H1 (cell line): ENCODE results near the gene USH2A.

ENCODE experiments used
- CBX5 ChIP-seq: fragments of 300-800, 300-1000 bp; sonication (generic); IDR thresholded peaks from 2 replicates; pipeline ENCODE4 v1.7.1; 2016; ENCODE audit warnings: antibody characterized with exemption, low read length, low read depth
- CHD1 ChIP-seq: IDR thresholded peaks from 2 replicates; pipeline ENCODE4 v1.6.1; 2012; ENCODE audit warnings: low read depth, low read length, improper control_type of control experiment
- EGR1 ChIP-seq: IDR thresholded peaks from 2 replicates; pipeline ENCODE4 v1.6.1; 2011; ENCODE audit warnings: low read depth, low read length, borderline replicate concordance
- EP300 ChIP-seq, 2 experiments: IDR thresholded peaks; 1 replicate in 1 of 2; 2 replicates in 1 of 2; pipeline ENCODE4 v1.6.1; 2011 to 2012; ENCODE audit warnings: low read depth in 2 of 2, low read length in 2 of 2, mild to moderate bottlenecking in 2 of 2, borderline replicate concordance in 1 of 2, inconsistent platforms in 1 of 2, moderate library complexity in 1 of 2
- HDAC6 ChIP-seq: IDR thresholded peaks from one replicate; pipeline ENCODE4 v1.7.1; 2012; ENCODE audit warnings: low read depth, mild to moderate bottlenecking, inconsistent platforms, low read length, moderate library complexity
- MAFK ChIP-seq: IDR thresholded peaks from 2 replicates; pipeline ENCODE4 v1.6.1; 2012; ENCODE audit warnings: low read depth, mild to moderate bottlenecking, improper control_type of control experiment, low read length
- POLR2A ChIP-seq, 2 experiments: IDR thresholded peaks; 1 replicate in 1 of 2; 2 replicates in 1 of 2; pipeline ENCODE4 v1.6.1; 2011; ENCODE audit warnings: low read depth in 2 of 2, low read length in 2 of 2, mild to moderate bottlenecking in 2 of 2; ENCODE audit errors: control extremely low read depth in 1 of 2
- POLR2AphosphoS5 ChIP-seq: IDR thresholded peaks from 2 replicates; pipeline ENCODE4 v1.6.1; 2011; ENCODE audit warnings: low read depth, low read length
- TF ChIP-seq, protein P1 (sequence below), 3 experiments: IDR thresholded peaks; 1 replicate in 2 of 3; 2 replicates in 1 of 3; pipeline versions ENCODE4 v1.5.1 to v1.6.1; 2011; ENCODE audit warnings: low read length in 3 of 3, mild to moderate bottlenecking in 3 of 3, inconsistent platforms in 2 of 3, low read depth in 1 of 3, moderate library complexity in 1 of 3; ENCODE audit not compliant: insufficient read depth in 1 of 3; ENCODE audit errors: control extremely low read depth in 1 of 3

DNA sequence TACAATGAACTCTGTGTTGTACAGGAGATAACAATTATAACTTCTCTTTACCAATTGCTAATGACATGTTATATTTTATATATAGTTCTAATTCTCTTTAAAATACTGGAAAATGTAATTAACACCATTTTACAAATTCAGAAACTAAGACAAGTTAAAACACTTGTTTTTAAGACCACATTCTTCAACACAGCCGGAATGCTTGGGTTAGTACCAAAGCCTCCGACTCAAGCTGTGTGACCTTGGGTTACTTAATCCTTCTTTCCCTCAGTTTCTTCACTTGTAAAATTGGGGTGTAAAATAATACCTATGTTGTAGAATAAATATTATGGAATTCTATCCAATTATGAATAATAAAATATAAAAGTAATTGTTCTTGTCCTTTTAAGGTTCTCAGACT is 378.7 kb downstream of the USH2A start:
- TF ChIP-seq POLR2A (IDR thresholded peaks at IDR 0.05; ENCODE audit: control extremely low read depth in 1 of 2, low read depth in 2 of 2, low read length in 2 of 2) (no peak), HDAC6 (no peak), EGR1 (no peak), EP300 (IDR thresholded peaks at IDR 0.05; ENCODE audit: borderline replicate concordance in 1 of 2, low read depth in 2 of 2, low read length in 2 of 2) (no peak), MAFK (no peak), CHD1 (no peak), CBX5 (no peak), POLR2AphosphoS5 (no peak)
- TF ChIP-seq, protein P1, sequence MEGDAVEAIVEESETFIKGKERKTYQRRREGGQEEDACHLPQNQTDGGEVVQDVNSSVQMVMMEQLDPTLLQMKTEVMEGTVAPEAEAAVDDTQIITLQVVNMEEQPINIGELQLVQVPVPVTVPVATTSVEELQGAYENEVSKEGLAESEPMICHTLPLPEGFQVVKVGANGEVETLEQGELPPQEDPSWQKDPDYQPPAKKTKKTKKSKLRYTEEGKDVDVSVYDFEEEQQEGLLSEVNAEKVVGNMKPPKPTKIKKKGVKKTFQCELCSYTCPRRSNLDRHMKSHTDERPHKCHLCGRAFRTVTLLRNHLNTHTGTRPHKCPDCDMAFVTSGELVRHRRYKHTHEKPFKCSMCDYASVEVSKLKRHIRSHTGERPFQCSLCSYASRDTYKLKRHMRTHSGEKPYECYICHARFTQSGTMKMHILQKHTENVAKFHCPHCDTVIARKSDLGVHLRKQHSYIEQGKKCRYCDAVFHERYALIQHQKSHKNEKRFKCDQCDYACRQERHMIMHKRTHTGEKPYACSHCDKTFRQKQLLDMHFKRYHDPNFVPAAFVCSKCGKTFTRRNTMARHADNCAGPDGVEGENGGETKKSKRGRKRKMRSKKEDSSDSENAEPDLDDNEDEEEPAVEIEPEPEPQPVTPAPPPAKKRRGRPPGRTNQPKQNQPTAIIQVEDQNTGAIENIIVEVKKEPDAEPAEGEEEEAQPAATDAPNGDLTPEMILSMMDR (IDR thresholded peaks at IDR 0.05; ENCODE audit: control extremely low read depth in 1 of 3, insufficient read depth in 1 of 3, low read depth in 1 of 3, low read length in 3 of 3), result no peak
